Fibroblast of lung (primary cell): ENCODE data around the gene TLN1.

Experiments
- EZH2 ChIP-seq: IDR thresholded peaks from 2 replicates; pipeline ENCODE4 v1.5.1; 2012; ENCODE audit warnings: low read length, control low read depth, mild to moderate bottlenecking; ENCODE audit errors: missing control alignments
- TF ChIP-seq, protein P1 (sequence below), 2 donors: IDR thresholded peaks in 1 of 2; conservative IDR thresholded peaks in 1 of 2; 1 replicate in 1 of 2; 2 replicates in 1 of 2; pipeline ENCODE4 v1.5.1; 2011 to 2012; ENCODE audit warnings: low read length in 2 of 2, control low read depth in 1 of 2, inconsistent platforms in 1 of 2, low read depth in 1 of 2, mild to moderate bottlenecking in 1 of 2

- TF ChIP-seq, protein P1, sequence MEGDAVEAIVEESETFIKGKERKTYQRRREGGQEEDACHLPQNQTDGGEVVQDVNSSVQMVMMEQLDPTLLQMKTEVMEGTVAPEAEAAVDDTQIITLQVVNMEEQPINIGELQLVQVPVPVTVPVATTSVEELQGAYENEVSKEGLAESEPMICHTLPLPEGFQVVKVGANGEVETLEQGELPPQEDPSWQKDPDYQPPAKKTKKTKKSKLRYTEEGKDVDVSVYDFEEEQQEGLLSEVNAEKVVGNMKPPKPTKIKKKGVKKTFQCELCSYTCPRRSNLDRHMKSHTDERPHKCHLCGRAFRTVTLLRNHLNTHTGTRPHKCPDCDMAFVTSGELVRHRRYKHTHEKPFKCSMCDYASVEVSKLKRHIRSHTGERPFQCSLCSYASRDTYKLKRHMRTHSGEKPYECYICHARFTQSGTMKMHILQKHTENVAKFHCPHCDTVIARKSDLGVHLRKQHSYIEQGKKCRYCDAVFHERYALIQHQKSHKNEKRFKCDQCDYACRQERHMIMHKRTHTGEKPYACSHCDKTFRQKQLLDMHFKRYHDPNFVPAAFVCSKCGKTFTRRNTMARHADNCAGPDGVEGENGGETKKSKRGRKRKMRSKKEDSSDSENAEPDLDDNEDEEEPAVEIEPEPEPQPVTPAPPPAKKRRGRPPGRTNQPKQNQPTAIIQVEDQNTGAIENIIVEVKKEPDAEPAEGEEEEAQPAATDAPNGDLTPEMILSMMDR (conservative IDR thresholded peaks at IDR 0.05 in 1 of 2, IDR thresholded peaks at IDR 0.05 in 1 of 2; ENCODE audit: low read depth in 1 of 2, low read length in 2 of 2), result no peak
- TF ChIP-seq EZH2, result no peak
Measured at GRCh38 chr9:35767458-35767857, 35.5 kb upstream of the TLN1 start.
